ENCODE results near the gene MRPS14.

Gene MRPS14

GRCh38 chr1:175019524-175019923, 3.7 kb downstream of the MRPS14 start:
- no peak for DNase-seq

- no peak for DNase-seq
Measured at GRCh38 chr1:175015243-175015642, 8.0 kb downstream of the MRPS14 start.

- DNase-seq, result no peak
Measured at GRCh38 chr1:175013445-175013844, 9.8 kb downstream of the MRPS14 start.

GRCh38 chr1:175009532-175009931, 13.7 kb downstream of the MRPS14 start:
- DNase-seq, result no peak

- DNase-seq, result no peak
Measured at GRCh38 chr1:175005085-175005783, 18.0 kb downstream of the MRPS14 start.

GRCh38 chr1:175003521-175003920, 19.7 kb downstream of the MRPS14 start:
- no peak for DNase-seq

GRCh38 chr1:175002910-175003517, 20.2 kb downstream of the MRPS14 start:
- DNase-seq, result no peak

GRCh38 chr1:175000697-175001187, 22.5 kb downstream of the MRPS14 start:
- DNase-seq, result no peak

- no peak for DNase-seq
Measured at GRCh38 chr1:174999936-175000696, 23.1 kb downstream of the MRPS14 start, which contains the start of gene CACYBP. CACYBP (plus strand) TSS chr1:174999947; CDS start chr1:175000181, 234 bp downstream.

GRCh38 chr1:174999216-174999935, 23.8 kb downstream of the MRPS14 start:
- DNase-seq, result peak; percentile 99

GRCh38 chr1:174998569-174999215, 24.5 kb downstream of the MRPS14 start:
- peak; percentile 63 for DNase-seq

- DNase-seq, result no peak
Measured at GRCh38 chr1:174997041-174997440, 26.2 kb downstream of the MRPS14 start.

GRCh38 chr1:174996476-174996875, 26.7 kb downstream of the MRPS14 start:
- DNase-seq, result no peak

GRCh38 chr1:174995916-174996315, 27.3 kb downstream of the MRPS14 start:
- DNase-seq, result no peak

GRCh38 chr1:174995121-174995520, 28.1 kb downstream of the MRPS14 start:
- no peak for DNase-seq

GRCh38 chr1:174991473-174991872, 31.8 kb downstream of the MRPS14 start:
- DNase-seq, result no peak

GRCh38 chr1:174990382-174990999, 32.7 kb downstream of the MRPS14 start:
- no peak for DNase-seq

GRCh38 chr1:174989536-174990220, 33.5 kb downstream of the MRPS14 start:
- DNase-seq, result no peak

GRCh38 chr1:174988986-174989385, 34.2 kb downstream of the MRPS14 start:
- no peak for DNase-seq

- DNase-seq, result no peak
Measured at GRCh38 chr1:174988539-174988938, 34.7 kb downstream of the MRPS14 start.

GRCh38 chr1:174984952-174985351, 38.3 kb downstream of the MRPS14 start:
- no peak for DNase-seq
